Central memory CD4-positive, alpha-beta T cell (primary cell): Measurements from ENCODE around the gene HRH2.
"Not testable (repeated sequence)": the region's sequence is repeated elsewhere in the genome, so short reads cannot be mapped to it uniquely, and the experiment has no call there.

Source experiments
- DNase-seq: peaks from one replicate; pipeline ENCODE4 v3.0.0; 2022

HRH2 gene

GRCh38 chr5:175745210-175745609, 87.3 kb downstream of the HRH2 start:
- no peak for DNase-seq

- DNase-seq: no peak
Measured at GRCh38 chr5:175746851-175747250, 89.0 kb downstream of the HRH2 start.

DNA sequence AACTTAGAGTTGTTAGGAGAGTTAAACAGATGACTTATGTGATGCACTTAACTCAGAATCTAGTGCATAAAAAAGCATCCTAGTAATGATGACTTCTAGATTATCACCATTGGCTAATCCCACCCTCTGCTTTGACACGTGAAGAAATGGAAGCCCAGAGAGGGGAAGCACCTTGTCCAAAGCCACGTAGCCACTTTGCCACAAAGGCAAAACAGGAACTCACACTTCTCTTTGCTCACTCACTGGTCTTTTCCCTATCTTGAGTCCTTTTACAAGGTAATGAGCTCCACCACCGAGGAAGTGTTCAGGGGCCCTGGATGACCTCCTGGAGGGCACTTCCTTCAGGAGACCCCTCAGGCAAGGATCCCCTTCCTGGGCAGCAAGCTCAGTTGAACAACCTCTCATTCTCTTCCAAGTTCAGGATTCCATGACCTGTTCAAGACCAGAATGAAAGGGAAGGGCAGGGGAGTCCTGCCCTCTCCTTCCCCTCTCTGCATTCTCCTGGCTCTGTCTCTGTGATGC, 89.7 kb downstream of the HRH2 start:
- DNase-seq: no peak

GRCh38 chr5:175748650-175749049, 90.8 kb downstream of the HRH2 start:
- DNase-seq: no peak

GRCh38 chr5:175749591-175749990, 91.7 kb downstream of the HRH2 start:
- no peak for DNase-seq

- DNase-seq: no peak
Measured at GRCh38 chr5:175750511-175750931, 92.7 kb downstream of the HRH2 start.

DNA sequence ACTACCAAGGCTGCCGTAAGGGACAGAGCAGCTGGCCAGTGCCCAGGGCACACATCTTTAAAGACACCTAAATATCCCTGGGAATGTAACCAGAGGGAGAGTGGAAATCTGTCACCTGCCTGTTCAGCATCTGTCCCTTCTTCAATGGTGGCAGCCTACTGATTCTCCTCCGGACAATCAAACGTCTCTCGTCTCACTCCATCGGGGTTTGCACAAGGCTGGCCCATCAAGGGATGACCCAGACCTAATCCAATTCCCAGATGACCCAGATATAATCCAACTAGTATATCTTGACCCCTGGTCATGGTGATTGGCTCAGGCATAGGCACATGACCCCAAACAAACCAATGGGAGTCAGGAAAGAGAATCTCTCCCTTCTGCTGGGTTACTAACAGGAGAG, 93.5 kb downstream of the HRH2 start:
- DNase-seq: no peak

- no peak for DNase-seq
Measured at GRCh38 chr5:175752826-175753535, 95.1 kb downstream of the HRH2 start.

DNA sequence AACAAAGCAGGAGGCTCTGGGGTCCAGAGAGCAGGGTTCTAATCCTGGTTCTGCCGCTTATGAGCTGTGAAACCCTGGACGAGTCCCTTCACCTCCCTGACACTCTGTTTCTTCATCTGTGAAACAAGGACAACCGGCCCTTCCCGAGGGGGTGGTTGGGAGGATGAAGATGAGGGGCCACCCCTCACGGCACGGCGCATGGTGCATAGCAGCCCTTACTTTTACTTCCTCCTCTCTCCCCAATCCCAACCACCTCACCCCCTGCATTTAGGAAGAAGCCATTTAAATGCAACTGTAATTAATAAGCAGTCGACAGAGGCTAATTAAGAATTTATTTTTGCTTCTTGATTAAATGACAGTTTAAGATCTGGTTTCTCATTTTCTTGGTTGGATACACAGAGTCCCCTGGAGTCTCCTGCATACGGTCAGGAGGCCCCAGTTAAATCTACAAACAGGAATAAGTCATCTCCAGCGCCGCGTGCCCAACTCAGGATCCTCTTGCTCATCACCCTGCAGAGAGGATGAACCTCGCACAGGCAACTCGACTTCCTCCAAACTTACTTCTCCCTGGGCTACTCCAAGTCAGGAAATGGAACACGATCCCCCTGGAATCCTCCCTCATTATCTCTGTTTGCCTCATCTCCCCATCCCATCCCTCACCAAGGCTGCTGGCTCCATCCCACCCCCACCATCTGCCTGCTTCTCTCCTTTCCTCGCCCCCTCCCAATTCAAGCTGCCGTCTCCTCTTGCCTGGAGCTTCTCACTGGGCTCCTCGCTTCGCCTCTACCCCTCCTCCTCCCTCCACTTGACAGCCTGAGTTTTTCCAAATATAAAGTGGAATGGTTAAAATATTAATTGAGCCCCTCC, 95.9 kb downstream of the HRH2 start:
- DNase-seq: no peak

DNA sequence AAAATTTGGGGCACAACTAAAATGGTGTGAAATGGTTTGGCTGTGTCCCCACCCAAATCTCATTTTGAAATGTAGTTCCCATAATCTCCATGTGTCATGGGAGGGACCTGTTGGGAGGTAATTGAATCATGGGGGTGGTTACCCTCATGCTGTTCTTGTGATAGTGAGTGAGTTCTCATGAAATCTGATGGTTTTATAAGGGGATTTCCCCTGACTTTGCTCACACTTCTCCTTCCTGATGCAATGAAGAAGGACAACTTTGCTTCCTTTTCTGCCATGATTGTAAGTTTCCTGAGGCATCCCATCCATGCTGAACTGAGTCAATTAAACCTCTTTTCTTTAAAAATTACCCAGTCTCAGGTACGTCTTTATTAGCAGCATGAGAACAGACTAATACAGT, 102.1 kb downstream of the HRH2 start:
- DNase-seq: not testable (repeated sequence)
